ENCODE measurements around the gene FGF14.

DNA sequence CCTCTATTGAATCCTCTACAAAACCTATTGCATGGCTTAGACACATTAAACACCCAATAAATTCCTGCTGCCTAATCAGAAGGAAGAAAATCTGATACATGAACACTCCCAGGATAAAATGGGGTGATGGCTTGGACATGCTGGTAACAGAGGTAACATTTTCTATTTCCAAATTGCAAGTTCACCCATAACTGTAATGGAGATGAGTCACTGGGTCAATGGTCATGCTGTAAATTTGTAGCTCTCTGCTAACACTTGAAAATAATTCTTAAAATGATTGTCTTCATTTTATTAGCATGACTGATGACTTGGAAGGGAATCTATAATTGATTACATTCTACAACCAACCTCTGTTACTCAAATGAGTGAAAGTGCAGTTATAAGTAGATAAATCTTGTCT is 434.1 kb downstream of the FGF14 start:
- TF ChIP-seq POLR2A (IDR thresholded peaks at IDR 0.05) = no peak
- TF ChIP-seq, protein P1, sequence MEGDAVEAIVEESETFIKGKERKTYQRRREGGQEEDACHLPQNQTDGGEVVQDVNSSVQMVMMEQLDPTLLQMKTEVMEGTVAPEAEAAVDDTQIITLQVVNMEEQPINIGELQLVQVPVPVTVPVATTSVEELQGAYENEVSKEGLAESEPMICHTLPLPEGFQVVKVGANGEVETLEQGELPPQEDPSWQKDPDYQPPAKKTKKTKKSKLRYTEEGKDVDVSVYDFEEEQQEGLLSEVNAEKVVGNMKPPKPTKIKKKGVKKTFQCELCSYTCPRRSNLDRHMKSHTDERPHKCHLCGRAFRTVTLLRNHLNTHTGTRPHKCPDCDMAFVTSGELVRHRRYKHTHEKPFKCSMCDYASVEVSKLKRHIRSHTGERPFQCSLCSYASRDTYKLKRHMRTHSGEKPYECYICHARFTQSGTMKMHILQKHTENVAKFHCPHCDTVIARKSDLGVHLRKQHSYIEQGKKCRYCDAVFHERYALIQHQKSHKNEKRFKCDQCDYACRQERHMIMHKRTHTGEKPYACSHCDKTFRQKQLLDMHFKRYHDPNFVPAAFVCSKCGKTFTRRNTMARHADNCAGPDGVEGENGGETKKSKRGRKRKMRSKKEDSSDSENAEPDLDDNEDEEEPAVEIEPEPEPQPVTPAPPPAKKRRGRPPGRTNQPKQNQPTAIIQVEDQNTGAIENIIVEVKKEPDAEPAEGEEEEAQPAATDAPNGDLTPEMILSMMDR (IDR thresholded peaks at IDR 0.05) = no peak
